HepG2 (cell line): ENCODE results near the gene CEBPG. TPM values are rescaled to one million over a fixed set of nuclear protein-coding genes. Genes with fewer than 3 reads are reported as not detected.

Experiments
- FOXA3 ChIP-seq: IDR thresholded peaks from 2 replicates; pipeline ENCODE4 v1.6.1; 2016; ENCODE audit warnings: missing genetic modification reagents, missing compliant biosample characterization
- GLI4 ChIP-seq: sonication (generic); formaldehyde crosslinking; IDR thresholded peaks from 2 replicates; pipeline ENCODE4 v1.5.1; 2020; ENCODE audit warnings: missing genetic modification reagents, mild to moderate bottlenecking, moderate library complexity, borderline replicate concordance
- PITX1 ChIP-seq: sonication (generic); formaldehyde crosslinking; IDR thresholded peaks from 2 replicates; pipeline ENCODE4 v1.5.1; 2020; ENCODE audit warnings: mild to moderate bottlenecking, missing genetic modification reagents
- RAD21 ChIP-seq: fragments of 450-650 bp; formaldehyde crosslinking; IDR thresholded peaks from 2 replicates; pipeline ENCODE4 v1.5.0; 2020; ENCODE audit warnings: mild to moderate bottlenecking
- RARA ChIP-seq: IDR thresholded peaks from 2 replicates; pipeline ENCODE4 v1.6.1; 2016; ENCODE audit warnings: missing genetic modification reagents, missing compliant biosample characterization
- RBM22 ChIP-seq: fragments of 200-400 bp; formaldehyde crosslinking; optimal IDR thresholded peaks from 2 replicates; pipeline ENCODE3; 2017; ENCODE audit warnings: mild to moderate bottlenecking, low read length, moderate library complexity
- REL ChIP-seq: sonication (generic); formaldehyde crosslinking; conservative IDR thresholded peaks from 2 replicates; pipeline ENCODE4 v1.8.0; 2022; ENCODE audit warnings: mild to moderate bottlenecking, missing genetic modification reagents, moderate library complexity
- SALL1 ChIP-seq: sonication (generic); formaldehyde crosslinking; IDR thresholded peaks from 2 replicates; pipeline ENCODE4 v1.8.0; 2022; ENCODE audit warnings: mild to moderate bottlenecking, missing genetic modification reagents
- ZNF256 ChIP-seq: sonication (generic); formaldehyde crosslinking; conservative IDR thresholded peaks from 2 replicates; pipeline ENCODE4 v1.4.0; 2020; ENCODE audit warnings: missing genetic modification reagents
- ZNF570 ChIP-seq: sonication (generic); formaldehyde crosslinking; IDR thresholded peaks from 2 replicates; pipeline ENCODE4 v1.4.0; 2020; ENCODE audit warnings: mild to moderate bottlenecking, missing genetic modification reagents, borderline replicate concordance
- polyA plus RNA-seq, 8 experiments: library from polyadenylated mRNA; depleted of rRNA in 3 of 8; stranded (reverse) in 7 of 8; unstranded in 1 of 8; fragments of >200 nt; fragmentation: Illumina TruSeq in 4 of 8; extraction: Trizol in 4 of 8; gene quantifications; 2 replicates each; pipeline versions ENCODE4 v1.2.1 to v1.2.3, GENCODE V29; 2011 to 2016; ENCODE audit warnings: low read depth in 4 of 8, missing spikeins in 1 of 8, mixed read lengths in 1 of 8; ENCODE audit not compliant: insufficient read depth in 1 of 8
- total RNA-seq, 5 experiments: library from RNA; depleted of rRNA; stranded (reverse); fragments of >200 nt; fragmentation: Illumina TruSeq; extraction: Trizol; gene quantifications; 2 replicates each; pipeline ENCODE4 v1.2.3, GENCODE V29; 2016; ENCODE audit warnings: low read depth in 1 of 5
- TF ChIP-seq, protein P1 (sequence below): IDR thresholded peaks from 2 replicates; pipeline ENCODE4 v1.4.0; 2020; ENCODE audit warnings: mild to moderate bottlenecking, missing genetic modification reagents
- TF ChIP-seq, protein P2 (sequence below): sonication (generic); formaldehyde crosslinking; conservative IDR thresholded peaks from 2 replicates; pipeline ENCODE4 v1.4.0; 2020; ENCODE audit warnings: missing genetic modification reagents
- TF ChIP-seq, protein P3 (sequence below): sonication (generic); formaldehyde crosslinking; IDR thresholded peaks from 2 replicates; pipeline ENCODE4 v1.5.0; 2020; ENCODE audit warnings: mild to moderate bottlenecking, missing genetic modification reagents, borderline replicate concordance
- TF ChIP-seq, protein P4 (sequence below): IDR thresholded peaks from 2 replicates; pipeline ENCODE4 v1.6.1; 2016; ENCODE audit warnings: mild to moderate bottlenecking
- TF ChIP-seq, protein P5 (sequence below): sonication (generic); formaldehyde crosslinking; IDR thresholded peaks from 2 replicates; pipeline ENCODE4 v1.4.0; 2020; ENCODE audit warnings: missing genetic modification reagents

The CEBPG gene
- total and polyA plus RNA-seq, 2 of the 13 experiments (the other 11 are each of a cell fraction or from before 2014, with no cell fraction given) = 25.7 to 34.3 TPM

DNA sequence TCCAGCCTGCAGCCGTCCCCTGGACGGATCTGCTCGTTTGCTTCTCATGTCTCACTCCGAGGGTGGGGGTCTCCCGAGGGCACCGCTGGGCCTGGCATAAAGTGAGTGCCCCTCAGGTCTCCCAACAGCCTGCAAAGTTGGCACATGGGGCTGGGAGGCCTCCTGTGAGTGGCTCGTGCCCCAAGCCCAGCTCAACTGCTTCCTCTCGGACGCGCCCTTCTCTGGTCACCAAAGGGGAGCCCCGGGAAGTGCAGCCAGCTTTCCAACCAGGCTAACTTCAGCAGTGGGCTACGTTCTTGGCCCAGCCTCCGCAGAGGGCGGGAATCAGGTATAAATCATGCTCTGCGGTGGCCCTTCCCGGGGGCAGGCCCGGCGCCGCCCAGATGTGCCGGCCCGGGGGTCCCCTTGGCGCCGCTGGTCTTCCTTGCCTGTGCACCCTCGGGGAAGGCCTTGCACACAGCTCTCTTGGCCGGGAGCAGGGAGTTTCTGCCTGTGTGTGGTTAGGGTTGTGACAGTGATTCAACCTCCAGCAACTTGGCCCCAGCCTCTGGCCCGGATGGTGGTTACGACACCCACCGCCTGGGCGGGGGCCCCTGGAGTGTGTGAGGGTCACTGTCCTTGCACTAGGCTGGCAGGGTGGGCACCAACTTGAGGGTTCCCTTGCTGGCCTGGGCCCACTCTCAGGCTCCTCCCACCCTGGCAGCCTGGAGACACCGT is 20.7 kb downstream of the CEBPG start (continued):
- TF ChIP-seq ZNF256 (CRISPR knock-in tag) (0 out of 2 replicates have a peak, but pooled peaks have one; percentile 48), ZNF570 (CRISPR knock-in tag) (0 out of 2 replicates have a peak, but pooled peaks have one; percentile 27), FOXA3 (CRISPR knock-in tag) (peak; percentile 49; the same call in 1 of the 2 replicates), REL (CRISPR knock-in tag) (0 out of 2 replicates have a peak, but pooled peaks have one; percentile 42), RAD21 (peak; percentile 45; the same call in 1 of the 2 replicates), RARA (peak; percentile 77), PITX1 (CRISPR knock-in tag) (peak; percentile 59; the same call in 1 of the 2 replicates), GLI4 (CRISPR knock-in tag) (no peak), RBM22 (peak; percentile 9), SALL1 (peak; percentile 53; the same call in 1 of the 2 replicates)
- TF ChIP-seq, protein P1, sequence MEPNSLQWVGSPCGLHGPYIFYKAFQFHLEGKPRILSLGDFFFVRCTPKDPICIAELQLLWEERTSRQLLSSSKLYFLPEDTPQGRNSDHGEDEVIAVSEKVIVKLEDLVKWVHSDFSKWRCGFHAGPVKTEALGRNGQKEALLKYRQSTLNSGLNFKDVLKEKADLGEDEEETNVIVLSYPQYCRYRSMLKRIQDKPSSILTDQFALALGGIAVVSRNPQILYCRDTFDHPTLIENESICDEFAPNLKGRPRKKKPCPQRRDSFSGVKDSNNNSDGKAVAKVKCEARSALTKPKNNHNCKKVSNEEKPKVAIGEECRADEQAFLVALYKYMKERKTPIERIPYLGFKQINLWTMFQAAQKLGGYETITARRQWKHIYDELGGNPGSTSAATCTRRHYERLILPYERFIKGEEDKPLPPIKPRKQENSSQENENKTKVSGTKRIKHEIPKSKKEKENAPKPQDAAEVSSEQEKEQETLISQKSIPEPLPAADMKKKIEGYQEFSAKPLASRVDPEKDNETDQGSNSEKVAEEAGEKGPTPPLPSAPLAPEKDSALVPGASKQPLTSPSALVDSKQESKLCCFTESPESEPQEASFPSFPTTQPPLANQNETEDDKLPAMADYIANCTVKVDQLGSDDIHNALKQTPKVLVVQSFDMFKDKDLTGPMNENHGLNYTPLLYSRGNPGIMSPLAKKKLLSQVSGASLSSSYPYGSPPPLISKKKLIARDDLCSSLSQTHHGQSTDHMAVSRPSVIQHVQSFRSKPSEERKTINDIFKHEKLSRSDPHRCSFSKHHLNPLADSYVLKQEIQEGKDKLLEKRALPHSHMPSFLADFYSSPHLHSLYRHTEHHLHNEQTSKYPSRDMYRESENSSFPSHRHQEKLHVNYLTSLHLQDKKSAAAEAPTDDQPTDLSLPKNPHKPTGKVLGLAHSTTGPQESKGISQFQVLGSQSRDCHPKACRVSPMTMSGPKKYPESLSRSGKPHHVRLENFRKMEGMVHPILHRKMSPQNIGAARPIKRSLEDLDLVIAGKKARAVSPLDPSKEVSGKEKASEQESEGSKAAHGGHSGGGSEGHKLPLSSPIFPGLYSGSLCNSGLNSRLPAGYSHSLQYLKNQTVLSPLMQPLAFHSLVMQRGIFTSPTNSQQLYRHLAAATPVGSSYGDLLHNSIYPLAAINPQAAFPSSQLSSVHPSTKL (CRISPR knock-in tag) = 0 out of 2 replicates have a peak, but pooled peaks have one; percentile 39
- TF ChIP-seq, protein P2, sequence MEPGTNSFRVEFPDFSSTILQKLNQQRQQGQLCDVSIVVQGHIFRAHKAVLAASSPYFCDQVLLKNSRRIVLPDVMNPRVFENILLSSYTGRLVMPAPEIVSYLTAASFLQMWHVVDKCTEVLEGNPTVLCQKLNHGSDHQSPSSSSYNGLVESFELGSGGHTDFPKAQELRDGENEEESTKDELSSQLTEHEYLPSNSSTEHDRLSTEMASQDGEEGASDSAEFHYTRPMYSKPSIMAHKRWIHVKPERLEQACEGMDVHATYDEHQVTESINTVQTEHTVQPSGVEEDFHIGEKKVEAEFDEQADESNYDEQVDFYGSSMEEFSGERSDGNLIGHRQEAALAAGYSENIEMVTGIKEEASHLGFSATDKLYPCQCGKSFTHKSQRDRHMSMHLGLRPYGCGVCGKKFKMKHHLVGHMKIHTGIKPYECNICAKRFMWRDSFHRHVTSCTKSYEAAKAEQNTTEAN (CRISPR knock-in tag) = peak; percentile 86
- TF ChIP-seq, protein P3, sequence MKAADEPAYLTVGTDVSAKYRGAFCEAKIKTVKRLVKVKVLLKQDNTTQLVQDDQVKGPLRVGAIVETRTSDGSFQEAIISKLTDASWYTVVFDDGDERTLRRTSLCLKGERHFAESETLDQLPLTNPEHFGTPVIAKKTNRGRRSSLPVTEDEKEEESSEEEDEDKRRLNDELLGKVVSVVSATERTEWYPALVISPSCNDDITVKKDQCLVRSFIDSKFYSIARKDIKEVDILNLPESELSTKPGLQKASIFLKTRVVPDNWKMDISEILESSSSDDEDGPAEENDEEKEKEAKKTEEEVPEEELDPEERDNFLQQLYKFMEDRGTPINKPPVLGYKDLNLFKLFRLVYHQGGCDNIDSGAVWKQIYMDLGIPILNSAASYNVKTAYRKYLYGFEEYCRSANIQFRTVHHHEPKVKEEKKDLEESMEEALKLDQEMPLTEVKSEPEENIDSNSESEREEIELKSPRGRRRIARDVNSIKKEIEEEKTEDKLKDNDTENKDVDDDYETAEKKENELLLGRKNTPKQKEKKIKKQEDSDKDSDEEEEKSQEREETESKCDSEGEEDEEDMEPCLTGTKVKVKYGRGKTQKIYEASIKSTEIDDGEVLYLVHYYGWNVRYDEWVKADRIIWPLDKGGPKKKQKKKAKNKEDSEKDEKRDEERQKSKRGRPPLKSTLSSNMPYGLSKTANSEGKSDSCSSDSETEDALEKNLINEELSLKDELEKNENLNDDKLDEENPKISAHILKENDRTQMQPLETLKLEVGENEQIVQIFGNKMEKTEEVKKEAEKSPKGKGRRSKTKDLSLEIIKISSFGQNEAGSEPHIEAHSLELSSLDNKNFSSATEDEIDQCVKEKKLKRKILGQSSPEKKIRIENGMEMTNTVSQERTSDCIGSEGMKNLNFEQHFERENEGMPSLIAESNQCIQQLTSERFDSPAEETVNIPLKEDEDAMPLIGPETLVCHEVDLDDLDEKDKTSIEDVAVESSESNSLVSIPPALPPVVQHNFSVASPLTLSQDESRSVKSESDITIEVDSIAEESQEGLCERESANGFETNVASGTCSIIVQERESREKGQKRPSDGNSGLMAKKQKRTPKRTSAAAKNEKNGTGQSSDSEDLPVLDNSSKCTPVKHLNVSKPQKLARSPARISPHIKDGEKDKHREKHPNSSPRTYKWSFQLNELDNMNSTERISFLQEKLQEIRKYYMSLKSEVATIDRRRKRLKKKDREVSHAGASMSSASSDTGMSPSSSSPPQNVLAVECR (CRISPR knock-in tag) = peak; percentile 36; the same call in 1 of the 2 replicates
- TF ChIP-seq, protein P4, sequence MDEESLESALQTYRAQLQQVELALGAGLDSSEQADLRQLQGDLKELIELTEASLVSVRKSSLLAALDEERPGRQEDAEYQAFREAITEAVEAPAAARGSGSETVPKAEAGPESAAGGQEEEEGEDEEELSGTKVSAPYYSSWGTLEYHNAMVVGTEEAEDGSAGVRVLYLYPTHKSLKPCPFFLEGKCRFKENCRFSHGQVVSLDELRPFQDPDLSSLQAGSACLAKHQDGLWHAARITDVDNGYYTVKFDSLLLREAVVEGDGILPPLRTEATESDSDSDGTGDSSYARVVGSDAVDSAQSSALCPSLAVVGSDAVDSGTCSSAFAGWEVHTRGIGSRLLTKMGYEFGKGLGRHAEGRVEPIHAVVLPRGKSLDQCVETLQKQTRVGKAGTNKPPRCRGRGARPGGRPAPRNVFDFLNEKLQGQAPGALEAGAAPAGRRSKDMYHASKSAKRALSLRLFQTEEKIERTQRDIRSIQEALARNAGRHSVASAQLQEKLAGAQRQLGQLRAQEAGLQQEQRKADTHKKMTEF (CRISPR knock-in tag) = no peak
- TF ChIP-seq, protein P5, sequence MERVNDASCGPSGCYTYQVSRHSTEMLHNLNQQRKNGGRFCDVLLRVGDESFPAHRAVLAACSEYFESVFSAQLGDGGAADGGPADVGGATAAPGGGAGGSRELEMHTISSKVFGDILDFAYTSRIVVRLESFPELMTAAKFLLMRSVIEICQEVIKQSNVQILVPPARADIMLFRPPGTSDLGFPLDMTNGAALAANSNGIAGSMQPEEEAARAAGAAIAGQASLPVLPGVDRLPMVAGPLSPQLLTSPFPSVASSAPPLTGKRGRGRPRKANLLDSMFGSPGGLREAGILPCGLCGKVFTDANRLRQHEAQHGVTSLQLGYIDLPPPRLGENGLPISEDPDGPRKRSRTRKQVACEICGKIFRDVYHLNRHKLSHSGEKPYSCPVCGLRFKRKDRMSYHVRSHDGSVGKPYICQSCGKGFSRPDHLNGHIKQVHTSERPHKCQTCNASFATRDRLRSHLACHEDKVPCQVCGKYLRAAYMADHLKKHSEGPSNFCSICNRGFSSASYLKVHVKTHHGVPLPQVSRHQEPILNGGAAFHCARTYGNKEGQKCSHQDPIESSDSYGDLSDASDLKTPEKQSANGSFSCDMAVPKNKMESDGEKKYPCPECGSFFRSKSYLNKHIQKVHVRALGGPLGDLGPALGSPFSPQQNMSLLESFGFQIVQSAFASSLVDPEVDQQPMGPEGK (CRISPR knock-in tag) = peak; percentile 93
